H1 (cell line): ENCODE data around the gene POGZ.

Source experiments
- BACH1 ChIP-seq: IDR thresholded peaks from 2 replicates; pipeline ENCODE4 v1.6.1; 2012; ENCODE audit warnings: low read length, improper control_type of control experiment
- CTCF ChIP-seq, 3 experiments: IDR thresholded peaks; 1 replicate in 2 of 3; 2 replicates in 1 of 3; pipeline versions ENCODE4 v1.5.1 to v1.6.1; 2011; ENCODE audit warnings: low read length in 3 of 3, mild to moderate bottlenecking in 3 of 3, inconsistent platforms in 2 of 3, low read depth in 1 of 3, moderate library complexity in 1 of 3; ENCODE audit not compliant: insufficient read depth in 1 of 3; ENCODE audit errors: control extremely low read depth in 1 of 3
- EZH2 ChIP-seq: fragments of 200-600 bp; sonication (generic); IDR thresholded peaks from 2 replicates; pipeline ENCODE4 v1.7.1; 2012; ENCODE audit warnings: low read depth, mild to moderate bottlenecking, moderate library complexity, low read length, inconsistent platforms; ENCODE audit not compliant: severe bottlenecking
- FOSL1 ChIP-seq: IDR thresholded peaks from 2 replicates; pipeline ENCODE4 v1.6.1; 2011; ENCODE audit warnings: mild to moderate bottlenecking, low read depth, low read length, moderate library complexity; ENCODE audit not compliant: insufficient read depth
- POLR2AphosphoS5 ChIP-seq: IDR thresholded peaks from 2 replicates; pipeline ENCODE4 v1.6.1; 2011; ENCODE audit warnings: low read depth, low read length
- RAD21 ChIP-seq, 2 experiments: IDR thresholded peaks in 1 of 2; conservative IDR thresholded peaks in 1 of 2; 2 replicates each; pipeline ENCODE4 v1.6.1; 2011; ENCODE audit warnings: low read depth in 2 of 2, low read length in 2 of 2, improper control_type of control experiment in 1 of 2, inconsistent platforms in 1 of 2, mild to moderate bottlenecking in 1 of 2, moderate library complexity in 1 of 2
- RNF2 ChIP-seq: fragments of 200-900, 300-1000 bp; sonication (generic); IDR thresholded peaks from 2 replicates; pipeline ENCODE4 v1.7.1; 2016; ENCODE audit warnings: borderline replicate concordance, low read depth, mild to moderate bottlenecking, antibody characterized with exemption, low read length; ENCODE audit not compliant: poor library complexity, severe bottlenecking; ENCODE audit errors: missing control alignments
- SIX5 ChIP-seq: IDR thresholded peaks from 2 replicates; pipeline ENCODE4 v1.6.1; 2011; ENCODE audit warnings: mild to moderate bottlenecking, low read depth, low read length
- TAF1 ChIP-seq: IDR thresholded peaks from 2 replicates; pipeline ENCODE4 v1.6.1; 2011; ENCODE audit warnings: mild to moderate bottlenecking, low read depth, low read length
- YY1 ChIP-seq: IDR thresholded peaks from 2 replicates; pipeline ENCODE4 v1.6.1; 2011; ENCODE audit warnings: low read depth, mild to moderate bottlenecking, low read length

GRCh38 chr1:151457911-151458801, 1.1 kb downstream of the POGZ start:
- TF ChIP-seq BACH1 (no peak), SIX5 (no peak), RNF2 (no peak), FOSL1 (no peak), YY1 (peak; percentile 97), POLR2AphosphoS5 (peak; percentile 81), CTCF (IDR thresholded peaks at IDR 0.05; ENCODE audit: control extremely low read depth in 1 of 3, insufficient read depth in 1 of 3, low read depth in 1 of 3, low read length in 3 of 3) (no peak), TAF1 (peak; percentile 82), EZH2 (no peak), RAD21 (IDR thresholded peaks at IDR 0.05 in 1 of 2, conservative IDR thresholded peaks at IDR 0.05 in 1 of 2; ENCODE audit: low read depth in 2 of 2, low read length in 2 of 2) (no peak)
